IMR-90 (cell line): ENCODE results near the gene GNB5.

ENCODE experiments used
- BHLHE40 ChIP-seq: fragments of 150-350 bp; IDR thresholded peaks from 2 replicates; pipeline ENCODE4 v1.6.1; 2016; ENCODE audit warnings: mild to moderate bottlenecking, low read depth, low read length
- CTCF ChIP-seq: conservative IDR thresholded peaks from 2 replicates; pipeline ENCODE4 v1.5.1; 2012; ENCODE audit warnings: mild to moderate bottlenecking, low read depth, low read length, improper control_type of control experiment
- ELK1 ChIP-seq: fragments of 150-350 bp; IDR thresholded peaks from 2 replicates; pipeline ENCODE4 v1.6.1; 2016; ENCODE audit warnings: low read depth, mild to moderate bottlenecking, low read length, moderate library complexity, borderline replicate concordance
- MAFK ChIP-seq: IDR thresholded peaks from 2 replicates; pipeline ENCODE4 v1.6.1; 2012; ENCODE audit warnings: low read depth, low read length, improper control_type of control experiment
- MAZ ChIP-seq: IDR thresholded peaks from 2 replicates; pipeline ENCODE4 v1.6.1; 2012; ENCODE audit warnings: low read depth, mild to moderate bottlenecking, low read length, improper control_type of control experiment, moderate library complexity, borderline replicate concordance
- POLR2A ChIP-seq: IDR thresholded peaks from 2 replicates; pipeline ENCODE4 v1.6.1; 2012; ENCODE audit warnings: mild to moderate bottlenecking, low read depth, low read length
- RCOR1 ChIP-seq: IDR thresholded peaks from 2 replicates; pipeline ENCODE4 v1.6.1; 2012; ENCODE audit warnings: mild to moderate bottlenecking, low read length, improper control_type of control experiment; ENCODE audit not compliant: insufficient replicate concordance
- RFX5 ChIP-seq: IDR thresholded peaks from 2 replicates; pipeline ENCODE4 v1.8.0; 2012; ENCODE audit warnings: low read depth, mild to moderate bottlenecking, low read length, moderate library complexity
- SMC3 ChIP-seq: fragments of 150-350 bp; IDR thresholded peaks from 2 replicates; pipeline ENCODE4 v1.6.1; 2016; ENCODE audit warnings: low read depth, mild to moderate bottlenecking, antibody characterized with exemption, low read length, moderate library complexity
- USF2 ChIP-seq: fragments of 150-350 bp; IDR thresholded peaks from 2 replicates; pipeline ENCODE4 v1.6.1; 2017; ENCODE audit warnings: mild to moderate bottlenecking, antibody characterized with exemption, low read length, low read depth

DNA sequence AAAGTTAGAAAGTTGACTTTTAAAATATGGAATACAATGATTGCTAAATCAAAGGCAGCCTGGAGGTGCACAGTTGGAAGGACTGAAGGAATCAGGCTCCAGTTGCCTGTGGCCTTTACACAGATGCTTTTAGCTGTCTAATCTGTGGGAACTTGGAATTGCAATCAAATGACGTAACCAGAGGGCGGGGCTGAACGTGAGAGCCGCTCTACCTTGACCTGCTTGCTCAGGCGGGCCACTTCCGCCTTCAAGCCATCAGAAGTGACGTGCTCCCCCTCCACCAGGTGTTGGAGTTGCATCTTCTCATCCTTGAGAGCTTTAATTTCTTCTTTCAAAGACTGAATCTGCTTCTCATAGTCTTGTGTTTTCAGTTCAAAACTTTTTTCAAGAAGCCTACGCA, 37.7 kb upstream of the GNB5 start:
- TF ChIP-seq CTCF, result no peak
- no peak for TF ChIP-seq POLR2A
- TF ChIP-seq BHLHE40, result no peak
- no peak for TF ChIP-seq RFX5
- TF ChIP-seq USF2, result no peak
- TF ChIP-seq SMC3, result no peak
- no peak for TF ChIP-seq RCOR1
- TF ChIP-seq MAFK, result no peak
- no peak for TF ChIP-seq MAZ
- TF ChIP-seq ELK1, result no peak
